Measurements from ENCODE around the gene C3AR1.

C3AR1 gene

DNA sequence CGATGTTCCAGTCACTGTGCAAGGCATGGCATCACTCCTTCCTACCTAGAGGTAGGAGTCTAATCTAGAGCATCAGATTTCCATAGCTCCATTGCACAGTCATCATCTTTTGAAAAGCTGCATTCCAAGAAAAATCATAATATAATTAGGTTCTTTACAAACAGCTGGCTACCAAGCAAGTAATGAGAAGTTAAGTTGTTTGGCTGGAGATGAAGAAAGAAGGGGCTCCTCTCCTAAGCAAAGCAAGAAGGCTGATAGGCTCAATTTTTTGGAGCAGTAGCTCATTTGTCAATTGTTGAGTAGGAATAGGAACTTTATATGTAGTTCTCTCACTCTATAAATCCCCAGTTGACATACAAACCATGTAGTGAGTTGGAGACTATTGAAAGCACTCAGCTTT, 25.4 kb downstream of the C3AR1 start:
- peaks cover 25% of the 10 kb centered on the region for H3K36me3 ChIP-seq (replicated peaks)
- DNase-seq = no peak
- H3K27me3 ChIP-seq (replicated peaks) = no peaks in the 10 kb centered on the region
- H3K27ac ChIP-seq = no peak overlapping the region
- in situ Hi-C loops (cut with HindIII; ENCODE audit: low pct_ligation_motif_present, low sequenced_read_pairs) = no loop called here
- H3K4me3 ChIP-seq (ENCODE audit: low read depth, low read length) = no peak overlapping the region
- TF ChIP-seq, protein P1, sequence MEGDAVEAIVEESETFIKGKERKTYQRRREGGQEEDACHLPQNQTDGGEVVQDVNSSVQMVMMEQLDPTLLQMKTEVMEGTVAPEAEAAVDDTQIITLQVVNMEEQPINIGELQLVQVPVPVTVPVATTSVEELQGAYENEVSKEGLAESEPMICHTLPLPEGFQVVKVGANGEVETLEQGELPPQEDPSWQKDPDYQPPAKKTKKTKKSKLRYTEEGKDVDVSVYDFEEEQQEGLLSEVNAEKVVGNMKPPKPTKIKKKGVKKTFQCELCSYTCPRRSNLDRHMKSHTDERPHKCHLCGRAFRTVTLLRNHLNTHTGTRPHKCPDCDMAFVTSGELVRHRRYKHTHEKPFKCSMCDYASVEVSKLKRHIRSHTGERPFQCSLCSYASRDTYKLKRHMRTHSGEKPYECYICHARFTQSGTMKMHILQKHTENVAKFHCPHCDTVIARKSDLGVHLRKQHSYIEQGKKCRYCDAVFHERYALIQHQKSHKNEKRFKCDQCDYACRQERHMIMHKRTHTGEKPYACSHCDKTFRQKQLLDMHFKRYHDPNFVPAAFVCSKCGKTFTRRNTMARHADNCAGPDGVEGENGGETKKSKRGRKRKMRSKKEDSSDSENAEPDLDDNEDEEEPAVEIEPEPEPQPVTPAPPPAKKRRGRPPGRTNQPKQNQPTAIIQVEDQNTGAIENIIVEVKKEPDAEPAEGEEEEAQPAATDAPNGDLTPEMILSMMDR (IDR thresholded peaks at IDR 0.05; ENCODE audit: low read depth, low read length, missing control alignments) = no peak

DNA sequence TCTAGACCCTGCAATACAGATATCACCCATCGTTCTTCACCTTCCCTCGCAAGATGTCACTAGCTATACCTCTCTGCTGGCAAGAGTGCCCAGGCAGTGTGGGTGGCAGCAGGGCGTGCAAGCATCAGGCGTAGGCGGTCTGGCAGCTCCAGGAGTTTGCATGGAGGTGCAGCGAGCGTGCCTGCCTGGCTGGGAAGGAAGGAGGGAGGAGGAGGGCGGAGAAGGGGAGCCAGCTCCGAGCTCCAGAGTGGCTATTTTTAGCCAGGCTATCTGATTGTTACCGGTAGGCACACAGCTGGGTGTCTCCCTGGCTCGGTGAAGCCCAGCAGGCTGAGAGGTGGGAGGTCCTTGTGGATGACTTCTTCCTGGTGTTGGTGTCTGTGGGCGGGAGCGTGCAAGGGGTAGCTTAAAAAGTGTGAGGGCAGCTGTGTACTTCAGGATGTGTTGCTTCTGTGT, 27.5 kb downstream of the C3AR1 start:
- H3K27ac ChIP-seq = no peak overlapping the region

DNA sequence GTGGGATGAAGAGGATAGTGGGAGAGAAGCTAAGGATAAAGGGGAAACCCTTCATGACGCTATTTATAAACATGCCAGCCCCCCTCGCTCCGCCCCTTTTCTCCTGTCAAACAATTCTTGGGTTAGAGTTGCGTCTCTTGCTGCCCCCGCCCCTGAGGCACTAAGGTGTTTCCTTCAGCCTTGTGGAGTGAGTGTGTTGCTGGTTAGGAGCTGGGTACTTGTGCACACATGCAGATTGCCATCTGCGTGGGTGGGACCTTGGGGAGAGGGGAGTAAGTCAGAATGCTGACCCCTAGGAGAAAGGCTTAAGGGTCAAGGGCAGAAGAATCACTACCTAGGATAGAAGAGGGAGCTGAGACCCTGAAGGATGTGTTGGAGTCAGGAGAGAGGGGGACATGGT, 28.2 kb downstream of the C3AR1 start:
- in situ Hi-C loops (cut with HindIII; ENCODE audit: low pct_ligation_motif_present, low sequenced_read_pairs) = no loop called here
- TF ChIP-seq, protein P1 (IDR thresholded peaks at IDR 0.05; ENCODE audit: low read depth, low read length, missing control alignments) = no peak
- H3K4me3 ChIP-seq (ENCODE audit: low read depth, low read length) = no peak overlapping the region
- peaks cover 9% of the 10 kb centered on the region for H3K36me3 ChIP-seq (replicated peaks)
- DNase-seq = no peak
- H3K27me3 ChIP-seq (replicated peaks) = no peaks in the 10 kb centered on the region
- no peak overlapping the region for H3K27ac ChIP-seq

More for the DNA sequence above, 27.5 kb downstream of the C3AR1 start:
- Histone ChIP-seq H3K4me3 (ENCODE audit: low read depth, low read length) (peak overlapping the region; percentile 20), H3K27me3 (replicated peaks) (no peaks in the 10 kb centered on the region), H3K36me3 (replicated peaks) (peaks cover 14% of the 10 kb centered on the region)
- TF ChIP-seq, protein P1 (IDR thresholded peaks at IDR 0.05; ENCODE audit: low read depth, low read length, missing control alignments) = no peak
- in situ Hi-C loops (cut with HindIII; ENCODE audit: low pct_ligation_motif_present, low sequenced_read_pairs) = no loop called here
- DNase-seq = peak; percentile 46

DNA sequence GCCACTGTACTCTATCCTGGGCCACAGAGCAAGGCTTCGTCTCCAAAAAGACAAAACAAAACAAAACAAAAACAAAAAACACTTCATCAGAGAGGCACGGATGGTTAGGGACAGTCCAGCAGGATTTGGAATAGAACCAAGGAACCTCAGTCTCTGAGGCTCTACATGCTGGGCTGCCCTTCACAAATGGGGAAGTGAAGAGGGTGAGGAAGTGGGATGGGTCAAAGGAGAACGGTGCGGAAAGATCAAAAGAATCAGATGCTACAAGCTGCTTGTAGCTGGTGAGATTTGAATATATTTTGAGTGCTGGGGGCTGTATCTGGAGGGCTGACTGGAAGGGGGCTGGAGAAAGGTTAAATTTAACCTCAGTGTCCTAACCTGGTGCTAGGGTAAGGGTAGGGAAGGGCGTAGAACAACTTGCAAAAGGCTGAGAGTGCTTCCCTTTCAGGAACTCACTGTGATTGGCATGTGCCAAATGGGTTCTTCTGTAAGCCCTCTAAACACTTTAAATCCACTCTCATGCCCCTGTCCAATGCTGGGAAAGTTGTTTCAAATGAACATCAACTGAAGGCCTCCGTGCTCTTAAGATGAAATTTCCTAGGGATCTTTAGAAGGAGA, 29.0 kb downstream of the C3AR1 start:
- H3K27ac ChIP-seq = no peak overlapping the region

DNA sequence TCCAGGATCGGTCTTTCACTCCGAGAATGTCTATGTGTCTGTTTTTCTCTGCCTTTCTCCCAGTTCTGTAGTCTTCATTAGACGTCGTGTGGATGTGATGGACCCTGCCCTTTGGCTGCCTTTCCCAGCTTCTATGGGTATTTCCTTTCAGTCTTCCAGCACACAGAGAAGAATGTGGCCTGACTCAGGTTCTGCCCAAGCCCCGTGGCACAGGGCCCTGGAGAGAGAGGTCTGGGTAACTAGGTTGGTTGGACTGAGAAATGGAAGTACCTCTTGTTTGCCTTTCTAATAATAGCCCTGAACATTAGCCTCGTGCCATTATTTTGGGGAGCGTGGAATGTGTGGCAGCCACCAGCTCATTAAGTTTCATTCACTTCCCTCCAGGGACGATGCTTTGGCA, 29.8 kb downstream of the C3AR1 start:
- H3K4me3 ChIP-seq (ENCODE audit: low read depth, low read length) = no peak overlapping the region
- peaks cover 5% of the 10 kb centered on the region for H3K36me3 ChIP-seq (replicated peaks)
- TF ChIP-seq, protein P1 (IDR thresholded peaks at IDR 0.05; ENCODE audit: low read depth, low read length, missing control alignments) = no peak
- in situ Hi-C loops (cut with HindIII; ENCODE audit: low pct_ligation_motif_present, low sequenced_read_pairs) = no loop called here
- no peaks in the 10 kb centered on the region for H3K27me3 ChIP-seq (replicated peaks)
- DNase-seq = no peak
- H3K27ac ChIP-seq = no peak overlapping the region

More for the DNA sequence above, 29.0 kb downstream of the C3AR1 start:
- Histone ChIP-seq H3K27me3 (replicated peaks) (no peaks in the 10 kb centered on the region), H3K4me3 (ENCODE audit: low read depth, low read length) (no peak overlapping the region), H3K36me3 (replicated peaks) (peaks cover 5% of the 10 kb centered on the region)
- TF ChIP-seq, protein P1 (IDR thresholded peaks at IDR 0.05; ENCODE audit: low read depth, low read length, missing control alignments) = no peak
- in situ Hi-C loops (cut with HindIII; ENCODE audit: low pct_ligation_motif_present, low sequenced_read_pairs) = no loop called here
- no peak for DNase-seq

All from brain microvascular endothelial cell (primary cell).